GM19468 (cell line): ENCODE results near the gene TMEM181.
"Not testable (repeated sequence)": the region's sequence is repeated elsewhere in the genome, so short reads cannot be mapped to it uniquely, and the experiment has no call there.

ENCODE experiments used
- ATAC-seq: cut with Tn5 transposase; IDR thresholded peaks from one replicate; pipeline ENCODE4 v1.9.1; 2021; ENCODE audit warnings: mild to moderate bottlenecking, moderate library complexity, moderate number of reproducible peaks; ENCODE audit not compliant: unreplicated experiment; ENCODE audit errors: extremely low read depth

The TMEM181 gene

DNA sequence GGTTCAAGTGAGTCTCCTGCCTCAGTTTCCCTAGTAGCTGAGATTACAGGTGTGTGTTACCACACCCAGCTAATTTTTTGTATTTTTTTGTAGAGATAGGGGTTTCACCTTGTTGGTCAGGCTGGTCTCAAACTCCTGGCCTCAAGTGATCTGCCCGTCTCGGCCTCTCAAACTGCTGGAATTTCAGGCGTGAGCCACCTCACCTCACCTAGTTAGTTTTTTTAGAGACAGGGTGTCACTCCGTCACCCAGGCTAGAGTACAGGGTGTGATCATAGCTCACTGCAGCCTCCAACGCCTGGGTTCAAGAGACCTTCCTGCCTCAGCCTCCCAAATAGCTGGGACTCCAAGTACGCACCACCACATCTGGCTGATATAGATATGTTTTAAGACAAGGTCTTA is 112.8 kb downstream of the TMEM181 start:
- ATAC-seq: no peak

DNA sequence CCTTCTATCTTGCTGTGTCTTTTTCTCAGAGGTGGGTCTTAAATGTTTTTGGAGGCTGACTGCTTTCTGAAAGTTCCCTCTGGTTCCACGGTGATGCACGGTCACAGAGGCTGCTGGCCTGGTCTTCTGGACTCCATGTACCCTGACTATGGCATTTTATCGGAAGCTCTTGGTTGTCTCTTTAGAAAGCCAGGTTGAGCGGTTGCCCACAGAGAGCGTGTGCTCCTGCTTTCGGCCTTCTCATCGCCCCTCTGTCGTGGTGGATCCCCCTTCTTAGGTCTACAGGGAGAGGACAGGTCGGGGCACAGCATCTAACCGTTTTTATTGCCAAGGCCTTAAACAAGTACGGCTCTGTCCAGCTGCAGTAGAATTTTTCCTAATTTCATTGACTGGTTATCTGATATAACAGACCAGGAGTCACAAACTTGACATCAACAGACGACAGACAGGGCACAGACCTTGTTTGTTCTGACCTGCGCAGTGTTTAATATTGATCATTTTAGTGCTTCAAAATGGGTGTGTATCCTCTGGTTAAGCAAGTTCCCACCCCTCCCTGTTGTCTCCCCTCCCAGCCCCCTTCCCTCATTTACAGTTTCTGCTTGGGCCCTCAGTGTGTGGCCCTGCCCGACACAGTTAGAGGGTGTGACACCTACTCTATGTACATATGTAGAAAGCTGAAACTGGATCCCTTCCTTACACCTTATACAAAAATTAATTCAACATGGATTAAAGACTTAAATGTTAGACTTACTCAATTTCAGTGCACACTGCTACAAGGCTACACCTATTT is 114.6 kb downstream of the TMEM181 start:
- ATAC-seq: no peak

DNA sequence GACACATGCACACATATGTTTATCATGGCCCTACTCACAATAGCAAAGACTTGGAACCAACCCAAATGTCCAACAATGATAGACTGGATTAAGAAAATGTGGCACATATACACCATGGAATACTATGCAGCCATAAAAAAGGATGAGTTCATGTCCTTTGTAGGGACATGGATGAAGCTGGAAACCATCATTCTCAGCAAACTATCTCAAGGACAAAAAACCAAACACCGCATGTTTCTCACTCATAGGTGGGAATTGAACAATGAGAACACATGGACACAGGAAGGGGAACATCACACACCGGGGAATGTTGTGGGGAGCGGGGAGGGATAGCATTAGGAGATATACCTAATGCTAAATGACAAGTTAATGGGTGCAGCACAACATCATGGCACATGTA is 117.2 kb downstream of the TMEM181 start:
- not testable (repeated sequence) for ATAC-seq

DNA sequence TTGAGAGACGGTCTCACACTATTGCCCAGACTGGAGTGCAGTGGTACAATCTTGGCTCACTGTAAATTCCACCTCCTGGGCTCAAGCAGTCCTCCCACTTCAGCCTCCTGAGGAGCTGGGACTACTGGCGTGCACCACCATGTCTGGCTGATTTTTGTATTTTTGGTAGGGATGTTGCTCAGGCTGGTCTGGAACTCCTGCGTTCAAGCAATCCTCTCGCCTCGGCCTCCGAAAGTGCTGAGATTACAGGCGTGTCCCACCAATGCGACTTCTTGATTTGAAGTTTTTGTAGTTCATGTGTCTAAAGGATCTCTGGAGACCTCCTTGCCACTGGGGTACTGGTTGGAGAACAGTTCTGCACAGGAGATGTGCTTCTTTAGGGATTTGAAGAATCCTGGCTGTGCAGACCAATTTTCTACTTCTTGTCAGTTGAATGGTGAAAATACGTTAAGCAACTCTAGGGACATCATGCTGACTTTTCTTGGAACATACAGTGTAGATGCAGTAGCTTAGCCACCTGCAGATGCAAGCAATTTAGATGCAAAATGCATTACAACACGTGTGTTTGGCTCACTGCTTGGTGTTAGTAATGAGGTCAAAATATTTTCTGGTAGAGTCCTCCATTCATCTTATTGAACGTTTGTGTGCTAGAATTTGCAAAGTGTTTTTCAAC is 118.2 kb downstream of the TMEM181 start:
- no peak for ATAC-seq

DNA sequence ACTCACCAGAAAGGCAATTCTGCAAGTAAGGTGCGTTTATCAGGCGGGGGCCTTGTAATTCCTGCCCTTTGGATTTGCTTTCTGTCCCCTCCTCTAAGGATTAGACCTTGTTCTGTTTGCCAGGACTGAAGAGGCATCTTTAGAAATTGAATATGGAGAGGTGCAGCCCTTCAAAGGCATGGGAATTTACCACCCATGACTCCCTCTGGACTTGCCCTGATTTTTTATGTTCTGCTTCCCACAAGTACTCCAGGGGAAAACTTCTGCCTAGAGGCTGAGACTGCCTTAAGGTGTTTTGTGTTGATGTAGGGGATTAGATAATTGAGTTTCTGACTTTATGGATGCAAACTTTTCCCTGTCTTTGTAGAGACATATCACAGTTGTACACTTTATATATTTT is 120.1 kb downstream of the TMEM181 start:
- ATAC-seq: no peak

DNA sequence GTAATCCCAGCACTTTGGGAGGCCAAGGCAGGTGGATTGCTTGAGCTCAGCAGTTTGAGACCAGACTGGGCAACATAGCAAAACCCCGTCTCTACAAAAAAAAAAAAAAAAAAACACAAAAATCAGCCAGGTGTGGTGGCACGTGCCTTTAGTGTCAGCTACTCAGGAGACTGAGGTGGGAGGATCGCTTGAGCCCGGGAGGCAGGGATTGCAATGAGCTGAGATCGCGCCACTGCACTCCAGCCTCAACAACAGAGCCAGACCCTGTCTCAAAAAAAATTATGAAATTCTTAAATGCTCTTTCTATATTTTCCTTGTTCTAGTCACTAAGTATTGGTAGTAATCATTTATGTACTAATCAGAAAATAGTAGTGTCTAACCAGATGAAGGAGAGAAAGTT is 120.6 kb downstream of the TMEM181 start:
- ATAC-seq: no peak

DNA sequence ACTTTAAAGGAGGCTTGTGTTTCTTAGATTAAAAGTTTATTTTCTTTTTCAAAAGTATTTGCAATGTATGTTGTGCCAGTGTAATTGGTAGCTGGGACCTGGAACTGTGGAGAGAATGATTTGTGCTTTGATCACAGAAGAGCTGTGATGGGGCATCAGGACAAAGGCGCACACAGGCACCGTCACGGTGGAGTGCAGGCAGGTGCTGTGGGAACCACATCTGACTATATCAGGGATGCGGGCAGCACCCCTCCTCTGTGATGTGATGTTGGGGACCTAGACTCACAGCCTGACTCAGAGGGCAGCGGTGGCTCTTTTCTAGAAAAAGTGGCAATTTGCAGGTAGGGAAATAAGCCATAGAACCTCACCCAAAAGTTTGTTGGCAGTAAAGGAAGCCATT is 124.4 kb downstream of the TMEM181 start:
- ATAC-seq: no peak

DNA sequence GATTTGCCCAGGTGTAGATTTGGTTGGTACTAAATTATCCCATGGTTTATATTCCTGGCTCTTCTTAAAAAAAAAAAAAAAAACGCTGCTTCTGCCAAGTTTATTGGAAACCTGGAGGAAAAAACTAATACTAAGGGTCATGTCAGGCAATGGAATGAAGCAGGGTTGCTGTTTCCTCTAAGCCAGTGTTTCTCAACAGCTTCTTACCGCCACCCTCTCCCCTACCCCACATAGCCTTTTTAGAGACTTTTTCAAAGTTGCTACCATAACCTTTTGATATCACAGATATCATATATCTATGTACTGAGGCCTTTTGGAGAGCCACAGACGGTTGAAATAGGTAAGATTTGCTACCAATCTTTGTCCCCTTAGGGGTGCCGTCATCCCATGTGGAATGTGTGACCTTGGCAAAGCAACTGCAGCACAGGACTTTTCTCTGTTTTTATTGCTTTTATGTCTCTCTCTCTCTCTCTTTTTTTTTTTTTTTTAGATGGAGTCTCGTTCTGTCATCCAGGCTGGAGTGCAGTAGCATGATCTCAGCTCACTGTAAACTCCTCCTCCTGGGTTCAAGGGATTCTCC is 124.9 kb downstream of the TMEM181 start:
- no peak for ATAC-seq
